Endothelial cell of umbilical vein (primary cell): Measurements from ENCODE around the gene GYG1.

Experiments
- POLR2A ChIP-seq: IDR thresholded peaks from 2 replicates; pipeline ENCODE4 v1.6.1; 2012; ENCODE audit warnings: low read depth, mild to moderate bottlenecking, control low read depth, low read length
- POLR2AphosphoS5 ChIP-seq: IDR thresholded peaks from 2 replicates; pipeline ENCODE4 v1.6.1; 2012; ENCODE audit warnings: low read depth, mild to moderate bottlenecking, control low read depth, low read length, moderate library complexity; ENCODE audit not compliant: insufficient read depth
- TF ChIP-seq, protein P1 (sequence below), 2 donors: IDR thresholded peaks; 1 replicate in 1 of 2; 2 replicates in 1 of 2; pipeline ENCODE4 v1.5.1; 2011; ENCODE audit warnings: low read length in 2 of 2, mild to moderate bottlenecking in 2 of 2, moderate library complexity in 2 of 2, control low read depth in 1 of 2, inconsistent platforms in 1 of 2, low read depth in 1 of 2; ENCODE audit not compliant: insufficient read depth in 1 of 2; ENCODE audit errors: extremely low read depth in 1 of 2

GRCh38 chr3:149020196-149020838 lies 29.0 kb downstream of the GYG1 start:
- TF ChIP-seq, protein P1, sequence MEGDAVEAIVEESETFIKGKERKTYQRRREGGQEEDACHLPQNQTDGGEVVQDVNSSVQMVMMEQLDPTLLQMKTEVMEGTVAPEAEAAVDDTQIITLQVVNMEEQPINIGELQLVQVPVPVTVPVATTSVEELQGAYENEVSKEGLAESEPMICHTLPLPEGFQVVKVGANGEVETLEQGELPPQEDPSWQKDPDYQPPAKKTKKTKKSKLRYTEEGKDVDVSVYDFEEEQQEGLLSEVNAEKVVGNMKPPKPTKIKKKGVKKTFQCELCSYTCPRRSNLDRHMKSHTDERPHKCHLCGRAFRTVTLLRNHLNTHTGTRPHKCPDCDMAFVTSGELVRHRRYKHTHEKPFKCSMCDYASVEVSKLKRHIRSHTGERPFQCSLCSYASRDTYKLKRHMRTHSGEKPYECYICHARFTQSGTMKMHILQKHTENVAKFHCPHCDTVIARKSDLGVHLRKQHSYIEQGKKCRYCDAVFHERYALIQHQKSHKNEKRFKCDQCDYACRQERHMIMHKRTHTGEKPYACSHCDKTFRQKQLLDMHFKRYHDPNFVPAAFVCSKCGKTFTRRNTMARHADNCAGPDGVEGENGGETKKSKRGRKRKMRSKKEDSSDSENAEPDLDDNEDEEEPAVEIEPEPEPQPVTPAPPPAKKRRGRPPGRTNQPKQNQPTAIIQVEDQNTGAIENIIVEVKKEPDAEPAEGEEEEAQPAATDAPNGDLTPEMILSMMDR (IDR thresholded peaks at IDR 0.05; ENCODE audit: extremely low read depth in 1 of 2, insufficient read depth in 1 of 2, low read depth in 1 of 2, low read length in 2 of 2): no peak
- no peak for TF ChIP-seq POLR2A
- no peak for TF ChIP-seq POLR2AphosphoS5
